ENCODE results near the gene PPARA. TPM values are rescaled to one million over a fixed set of nuclear protein-coding genes. Genes with fewer than 3 reads are reported as not detected.
A peak's percentile ranks its signal among the peaks of the same experiment; 100 is the strongest.

Gene PPARA
- total RNA-seq, 1 donor: 22.1 TPM

- DNase-seq (ENCODE audit: insufficient read length, low spot score, missing footprints): peak; percentile 52
- Histone ChIP-seq H2AFZ (ENCODE audit: low read length) (no peak overlapping the region), H3K4me1 (ENCODE audit: insufficient read depth, low read length) (no peaks in the 10 kb centered on the region), H3K4me2 (ENCODE audit: insufficient read depth, low read length) (no peak overlapping the region), H3K4me3 (ENCODE audit: insufficient read depth, low read length) (no peak overlapping the region), H3K27me3 (ENCODE audit: insufficient read depth, low read length) (peaks cover 11% of the 10 kb centered on the region), H3K9me3 (ENCODE audit: low read depth, low read length) (no peaks in the 10 kb centered on the region), H3K36me3 (ENCODE audit: insufficient read depth, low read length) (no peaks in the 10 kb centered on the region), H3K79me2 (ENCODE audit: insufficient read depth, low read length) (no peaks in the 10 kb centered on the region), H4K20me1 (ENCODE audit: insufficient read depth, low read length) (no peaks in the 10 kb centered on the region), H3K27ac (ENCODE audit: low read depth, low read length) (no peak overlapping the region)
- TF ChIP-seq CTCF (IDR thresholded peaks at IDR 0.05; ENCODE audit: extremely low read depth, low read depth, low read length): no peak
These were observed 9.1 kb upstream of the PPARA start for GRCh38 chr22:46140989-46141928.

GRCh38 chr22:46142548-46143490 is 7.5 kb upstream of the PPARA start:
- H2AFZ ChIP-seq (ENCODE audit: low read length): no peak overlapping the region
- no peaks in the 10 kb centered on the region for H3K4me1 ChIP-seq (ENCODE audit: insufficient read depth, low read length)
- no peak overlapping the region for H3K4me2 ChIP-seq (ENCODE audit: insufficient read depth, low read length)
- no peak for TF ChIP-seq CTCF (IDR thresholded peaks at IDR 0.05; ENCODE audit: extremely low read depth, low read depth, low read length)
- no peaks in the 10 kb centered on the region for H3K9me3 ChIP-seq (ENCODE audit: low read depth, low read length)
- H4K20me1 ChIP-seq (ENCODE audit: insufficient read depth, low read length): no peaks in the 10 kb centered on the region
- H3K4me3 ChIP-seq (ENCODE audit: insufficient read depth, low read length): no peak overlapping the region
- peaks cover 21% of the 10 kb centered on the region for H3K27me3 ChIP-seq (ENCODE audit: insufficient read depth, low read length)
- H3K79me2 ChIP-seq (ENCODE audit: insufficient read depth, low read length): no peaks in the 10 kb centered on the region
- peak; percentile 81 for DNase-seq (ENCODE audit: insufficient read length, low spot score, missing footprints)
- no peaks in the 10 kb centered on the region for H3K36me3 ChIP-seq (ENCODE audit: insufficient read depth, low read length)
- H3K27ac ChIP-seq (ENCODE audit: low read depth, low read length): no peak overlapping the region

- H3K27ac ChIP-seq (ENCODE audit: low read depth, low read length): no peak overlapping the region
- no peak for TF ChIP-seq CTCF (IDR thresholded peaks at IDR 0.05; ENCODE audit: extremely low read depth, low read depth, low read length)
- H2AFZ ChIP-seq (ENCODE audit: low read length): no peak overlapping the region
These were observed 6.7 kb upstream of the PPARA start for GRCh38 chr22:46143491-46144147.

More at GRCh38 chr22:46143491-46144147, 6.7 kb upstream of the PPARA start:
- Histone ChIP-seq H3K9me3 (ENCODE audit: low read depth, low read length) (no peaks in the 10 kb centered on the region), H4K20me1 (ENCODE audit: insufficient read depth, low read length) (peaks cover 2% of the 10 kb centered on the region), H3K36me3 (ENCODE audit: insufficient read depth, low read length) (no peaks in the 10 kb centered on the region), H3K4me2 (ENCODE audit: insufficient read depth, low read length) (no peak overlapping the region), H3K4me3 (ENCODE audit: insufficient read depth, low read length) (no peak overlapping the region), H3K4me1 (ENCODE audit: insufficient read depth, low read length) (no peaks in the 10 kb centered on the region), H3K79me2 (ENCODE audit: insufficient read depth, low read length) (no peaks in the 10 kb centered on the region), H3K27me3 (ENCODE audit: insufficient read depth, low read length) (peaks cover 21% of the 10 kb centered on the region)
- DNase-seq (ENCODE audit: insufficient read length, low spot score, missing footprints): peak; percentile 51

All from osteoblast (primary cell).